ENCODE measurements around the gene KCNG3.
A peak's percentile ranks its signal among the peaks of the same experiment; 100 is the strongest.

Gene KCNG3

DNA sequence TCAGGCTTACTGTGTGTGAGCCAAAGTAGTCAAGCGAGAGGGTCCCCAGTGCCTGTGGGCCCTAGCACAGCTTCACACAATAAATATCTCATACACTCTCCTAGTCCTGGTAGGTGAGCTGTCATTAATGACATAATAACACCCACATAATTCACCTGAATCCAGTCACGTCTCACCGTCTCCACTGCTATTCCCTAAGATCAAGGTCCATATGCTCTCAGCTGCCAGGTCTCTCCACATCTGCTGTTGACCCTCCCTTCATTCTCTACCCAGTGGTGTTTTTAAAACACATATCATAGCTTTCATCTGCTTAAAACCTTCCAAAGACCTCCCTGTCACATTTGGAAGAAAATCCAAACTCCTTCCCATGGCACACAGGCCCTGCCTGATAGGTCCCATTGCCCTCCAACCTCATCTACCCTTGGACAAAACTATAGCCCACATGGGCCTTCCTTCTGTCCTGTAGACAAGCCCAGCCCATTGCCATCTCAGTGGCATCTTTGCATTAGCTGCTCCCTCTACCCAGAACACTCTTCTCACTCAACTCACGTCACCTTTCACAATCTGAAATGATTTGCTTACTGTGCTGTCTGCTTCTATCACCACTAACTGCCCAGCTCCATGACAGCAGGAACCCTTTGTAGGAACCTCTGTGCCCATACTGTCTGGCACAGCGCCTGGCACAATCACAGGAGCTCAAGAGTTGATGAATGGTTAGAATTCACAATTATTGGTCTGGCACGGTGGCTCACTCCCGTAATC is 7.5 kb downstream of the KCNG3 start:
- Histone ChIP-seq H3K4me1 (ENCODE audit: control insufficient read depth in 2 of 2, insufficient read depth in 1 of 2, low read depth in 1 of 2, low read length in 2 of 2) (no peaks in the 10 kb centered on the region), H3K18ac (ENCODE audit: low read length) (no peak overlapping the region), H2BK12ac (ENCODE audit: low read length) (no peak overlapping the region), H3K79me1 (ENCODE audit: low read depth, low read length) (no peaks in the 10 kb centered on the region), H3K14ac (ENCODE audit: low read length) (no peak overlapping the region), H3K9me3 (replicated peaks in 1 of 2; ENCODE audit: control insufficient read depth in 2 of 2, insufficient read depth in 1 of 2, low read depth in 1 of 2, low read length in 2 of 2) (no peaks in the 10 kb centered on the region), H3K36me3 (replicated peaks in 1 of 2; ENCODE audit: control insufficient read depth in 2 of 2, insufficient read depth in 2 of 2, low read length in 2 of 2) (no peaks in the 10 kb centered on the region), H2BK5ac (ENCODE audit: low read length) (no peak overlapping the region), H4K8ac (ENCODE audit: low read depth, low read length) (no peak overlapping the region), H3K27me3 (ENCODE audit: control insufficient read depth in 3 of 3, insufficient read depth in 3 of 3, low read depth in 1 of 3, low read length in 3 of 3) (peaks cover 0 to 43% (median 2%) of the 10 kb centered on the region in 3 experiments), H3K4ac (ENCODE audit: low read length) (no peak overlapping the region), H4K91ac (ENCODE audit: low read depth, low read length, poor library complexity) (no peak overlapping the region), H3K9ac (ENCODE audit: low read depth, low read length, poor library complexity) (no peak overlapping the region), H2BK120ac (ENCODE audit: low read depth, low read length) (no peak overlapping the region), H3K4me3 (ENCODE audit: low read length in 2 of 2) (no peak overlapping the region), H2AK5ac (ENCODE audit: low read depth, low read length) (no peak overlapping the region), H2AFZ (ENCODE audit: low read length) (no peak overlapping the region), H3K4me2 (ENCODE audit: insufficient read depth, low read length, poor library complexity, severe bottlenecking) (no peak overlapping the region), H3K27ac (replicated peaks; ENCODE audit: low read length) (no peak overlapping the region), H2BK15ac (ENCODE audit: low read length) (no peak overlapping the region), H3K23ac (ENCODE audit: low read depth, low read length, poor library complexity) (no peak overlapping the region)
- no CpG with 5 or more reads among the region's 7 CpGs for WGBS, 2 donors (ENCODE audit: extremely low coverage in 2 of 2, insufficient read length in 2 of 2, insufficient replicate concordance in 1 of 2)
- DNase-seq (ENCODE audit: low spot score), result no peak

DNA sequence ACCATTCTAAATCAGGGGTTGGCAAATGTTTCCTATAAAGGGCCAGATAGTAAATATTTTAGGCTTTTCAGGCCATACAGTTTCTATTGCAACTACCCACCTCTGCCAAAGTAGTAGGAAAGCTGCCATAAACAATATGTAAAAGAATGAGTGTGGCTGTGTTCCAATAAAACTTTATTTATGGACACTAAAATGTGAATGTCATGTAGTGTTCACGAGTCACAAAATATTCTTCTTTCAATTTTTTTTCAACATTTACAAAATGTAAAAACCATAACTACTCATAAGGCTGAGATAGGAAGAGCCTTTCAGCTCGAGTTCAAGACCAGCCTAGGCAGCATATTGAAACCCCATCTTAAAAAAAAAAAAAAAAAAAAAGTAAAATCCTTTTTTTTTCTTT is 13.4 kb downstream of the KCNG3 start:
- Histone ChIP-seq H3K18ac (ENCODE audit: low read length) (no peak overlapping the region), H2BK5ac (ENCODE audit: low read length) (no peak overlapping the region), H2BK120ac (ENCODE audit: low read depth, low read length) (no peak overlapping the region), H3K27ac (replicated peaks; ENCODE audit: low read length) (no peak overlapping the region), H2BK15ac (ENCODE audit: low read length) (no peak overlapping the region), H2BK12ac (ENCODE audit: low read length) (no peak overlapping the region), H3K9ac (ENCODE audit: low read depth, low read length, poor library complexity) (no peak overlapping the region), H3K4ac (ENCODE audit: low read length) (no peak overlapping the region), H3K4me2 (ENCODE audit: insufficient read depth, low read length, poor library complexity, severe bottlenecking) (no peak overlapping the region), H2AK5ac (ENCODE audit: low read depth, low read length) (no peak overlapping the region), H3K79me1 (ENCODE audit: low read depth, low read length) (no peaks in the 10 kb centered on the region), H4K8ac (ENCODE audit: low read depth, low read length) (no peak overlapping the region), H3K36me3 (replicated peaks in 1 of 2; ENCODE audit: control insufficient read depth in 2 of 2, insufficient read depth in 2 of 2, low read length in 2 of 2) (no peaks in the 10 kb centered on the region), H2AFZ (ENCODE audit: low read length) (no peak overlapping the region), H3K27me3 (ENCODE audit: control insufficient read depth in 3 of 3, insufficient read depth in 3 of 3, low read depth in 1 of 3, low read length in 3 of 3) (no peaks in the 10 kb centered on the region), H4K91ac (ENCODE audit: low read depth, low read length, poor library complexity) (no peak overlapping the region), H3K23ac (ENCODE audit: low read depth, low read length, poor library complexity) (no peak overlapping the region), H3K4me1 (ENCODE audit: control insufficient read depth in 2 of 2, insufficient read depth in 1 of 2, low read depth in 1 of 2, low read length in 2 of 2) (no peaks in the 10 kb centered on the region), H3K9me3 (replicated peaks in 1 of 2; ENCODE audit: control insufficient read depth in 2 of 2, insufficient read depth in 1 of 2, low read depth in 1 of 2, low read length in 2 of 2) (no peaks in the 10 kb centered on the region), H3K4me3 (ENCODE audit: low read length in 2 of 2) (no peak overlapping the region), H3K14ac (ENCODE audit: low read length) (no peak overlapping the region)
- DNase-seq (ENCODE audit: low spot score), result no peak
- no CpG with 5 or more reads among the region's 2 CpGs for WGBS, 2 donors (ENCODE audit: extremely low coverage in 2 of 2, insufficient read length in 2 of 2, insufficient replicate concordance in 1 of 2)

DNA sequence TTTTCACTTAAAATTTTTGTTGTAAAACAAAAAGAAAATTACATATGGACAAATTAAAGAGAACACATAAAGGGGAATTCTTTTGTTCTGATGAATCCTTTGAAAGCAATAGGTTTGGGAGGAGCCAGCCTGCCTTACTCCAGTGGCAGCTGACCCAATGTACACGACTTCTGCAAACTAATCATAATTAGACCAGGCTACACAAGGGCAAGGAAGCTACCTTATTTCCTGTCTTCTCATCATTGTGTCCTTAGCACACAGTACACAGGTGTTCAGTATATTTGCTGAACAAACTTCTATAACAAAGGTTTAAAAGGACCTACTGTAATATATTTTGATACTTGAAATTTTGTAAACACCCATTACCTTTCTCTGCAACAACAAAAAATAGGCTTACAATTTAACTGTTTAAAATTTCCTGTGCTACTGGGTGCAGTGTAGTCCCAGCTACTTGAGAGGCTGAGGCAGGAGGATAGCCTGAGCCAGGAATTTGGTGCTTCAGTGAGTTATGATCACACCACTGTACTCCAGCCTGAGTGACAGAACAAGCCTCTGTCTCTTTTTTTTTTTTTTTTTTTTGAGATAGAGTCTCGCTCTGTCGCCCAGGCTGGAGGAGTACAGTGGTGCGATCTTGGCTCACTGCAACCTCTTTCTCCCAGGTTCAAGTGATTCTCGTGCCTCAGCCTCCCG is 18.9 kb downstream of the KCNG3 start:
- no CpG with 5 or more reads among the region's 6 CpGs for WGBS, 2 donors (ENCODE audit: extremely low coverage in 2 of 2, insufficient read length in 2 of 2, insufficient replicate concordance in 1 of 2)
- H2BK120ac ChIP-seq (ENCODE audit: low read depth, low read length), result no peak overlapping the region
- H3K36me3 ChIP-seq (replicated peaks in 1 of 2; ENCODE audit: control insufficient read depth in 2 of 2, insufficient read depth in 2 of 2, low read length in 2 of 2), result no peaks in the 10 kb centered on the region

DNA sequence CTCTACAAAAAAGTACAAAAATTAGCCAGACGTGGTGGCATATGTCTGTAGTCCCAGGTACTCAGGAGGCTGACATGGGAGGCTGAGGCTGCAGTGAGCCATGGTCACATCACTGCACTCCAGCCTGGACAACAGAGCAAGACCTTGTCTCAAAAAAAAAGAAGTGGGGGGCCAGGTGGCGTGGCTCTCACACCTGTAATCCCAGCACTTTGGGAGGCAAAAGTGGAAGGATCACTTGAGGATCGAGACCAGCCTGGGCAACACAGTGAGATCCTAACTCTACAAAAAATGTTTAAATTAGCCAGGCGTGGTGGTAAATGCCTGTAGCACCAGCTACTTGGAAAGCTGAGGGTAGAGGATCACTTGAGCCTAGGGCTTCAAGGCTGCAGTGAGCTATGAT is 23.1 kb downstream of the KCNG3 start:
- Histone ChIP-seq H3K18ac (ENCODE audit: low read length) (no peak overlapping the region), H2BK120ac (ENCODE audit: low read depth, low read length) (no peak overlapping the region), H3K14ac (ENCODE audit: low read length) (no peak overlapping the region), H2BK5ac (ENCODE audit: low read length) (no peak overlapping the region), H3K4me2 (ENCODE audit: insufficient read depth, low read length, poor library complexity, severe bottlenecking) (no peak overlapping the region), H3K23ac (ENCODE audit: low read depth, low read length, poor library complexity) (no peak overlapping the region), H3K27me3 (ENCODE audit: control insufficient read depth in 3 of 3, insufficient read depth in 3 of 3, low read depth in 1 of 3, low read length in 3 of 3) (no peaks in the 10 kb centered on the region), H2BK15ac (ENCODE audit: low read length) (no peak overlapping the region), H3K36me3 (replicated peaks in 1 of 2; ENCODE audit: control insufficient read depth in 2 of 2, insufficient read depth in 2 of 2, low read length in 2 of 2) (no peaks in the 10 kb centered on the region), H3K79me1 (ENCODE audit: low read depth, low read length) (no peaks in the 10 kb centered on the region), H3K4ac (ENCODE audit: low read length) (no peak overlapping the region), H3K9me3 (replicated peaks in 1 of 2; ENCODE audit: control insufficient read depth in 2 of 2, insufficient read depth in 1 of 2, low read depth in 1 of 2, low read length in 2 of 2) (peaks cover 0 to 2% of the 10 kb centered on the region in 2 donors), H2BK12ac (ENCODE audit: low read length) (no peak overlapping the region), H3K4me1 (ENCODE audit: control insufficient read depth in 2 of 2, insufficient read depth in 1 of 2, low read depth in 1 of 2, low read length in 2 of 2) (no peaks in the 10 kb centered on the region), H2AK5ac (ENCODE audit: low read depth, low read length) (no peak overlapping the region), H3K27ac (replicated peaks; ENCODE audit: low read length) (no peak overlapping the region), H4K91ac (ENCODE audit: low read depth, low read length, poor library complexity) (no peak overlapping the region), H3K4me3 (ENCODE audit: low read length in 2 of 2) (no peak overlapping the region), H4K8ac (ENCODE audit: low read depth, low read length) (no peak overlapping the region), H3K9ac (ENCODE audit: low read depth, low read length, poor library complexity) (peak overlapping the region; percentile 12), H2AFZ (ENCODE audit: low read length) (no peak overlapping the region)
- DNase-seq (ENCODE audit: low spot score), result no peak
- no CpG with 5 or more reads among the region's 4 CpGs for WGBS, 2 donors (ENCODE audit: extremely low coverage in 2 of 2, insufficient read length in 2 of 2, insufficient replicate concordance in 1 of 2)

More for the DNA sequence above, 18.9 kb downstream of the KCNG3 start:
- Histone ChIP-seq H3K27me3 (ENCODE audit: control insufficient read depth in 3 of 3, insufficient read depth in 3 of 3, low read depth in 1 of 3, low read length in 3 of 3) (no peaks in the 10 kb centered on the region), H3K79me1 (ENCODE audit: low read depth, low read length) (no peaks in the 10 kb centered on the region), H3K4ac (ENCODE audit: low read length) (no peak overlapping the region), H3K14ac (ENCODE audit: low read length) (no peak overlapping the region), H2AFZ (ENCODE audit: low read length) (no peak overlapping the region), H3K18ac (ENCODE audit: low read length) (no peak overlapping the region), H2BK15ac (ENCODE audit: low read length) (no peak overlapping the region), H3K27ac (replicated peaks; ENCODE audit: low read length) (no peak overlapping the region), H2BK12ac (ENCODE audit: low read length) (no peak overlapping the region), H3K4me3 (ENCODE audit: low read length in 2 of 2) (no peak overlapping the region), H2AK5ac (ENCODE audit: low read depth, low read length) (no peak overlapping the region), H2BK5ac (ENCODE audit: low read length) (no peak overlapping the region), H4K91ac (ENCODE audit: low read depth, low read length, poor library complexity) (no peak overlapping the region), H3K9me3 (replicated peaks in 1 of 2; ENCODE audit: control insufficient read depth in 2 of 2, insufficient read depth in 1 of 2, low read depth in 1 of 2, low read length in 2 of 2) (no peaks in the 10 kb centered on the region), H3K4me1 (ENCODE audit: control insufficient read depth in 2 of 2, insufficient read depth in 1 of 2, low read depth in 1 of 2, low read length in 2 of 2) (no peaks in the 10 kb centered on the region), H3K9ac (ENCODE audit: low read depth, low read length, poor library complexity) (no peak overlapping the region), H3K23ac (ENCODE audit: low read depth, low read length, poor library complexity) (no peak overlapping the region), H4K8ac (ENCODE audit: low read depth, low read length) (no peak overlapping the region), H3K4me2 (ENCODE audit: insufficient read depth, low read length, poor library complexity, severe bottlenecking) (no peak overlapping the region)
- no peak for DNase-seq (ENCODE audit: low spot score)

Measured in neuronal stem cell (in vitro differentiated cells).